Lower lobe of right lung (tissue), 2 donors: Measurements from ENCODE around the gene SLC39A7. TPM values are rescaled to one million over a fixed set of nuclear protein-coding genes. Genes with fewer than 3 reads are reported as not detected.

ENCODE experiments used
- ATAC-seq, 2 donors: fragments of 200-7000 bp; cut with Tn5 transposase; one replicate each; pipeline ENCODE4 v1.9.1; 2020 to 2022; ENCODE audit warnings: mild to moderate bottlenecking in 2 of 2, moderate library complexity in 2 of 2
- DNase-seq: peaks from one replicate; pipeline ENCODE4 v3.0.0-alpha.2; 2020
- H3K27ac ChIP-seq: fragments of 200-600 bp; one replicate; pipeline ENCODE4 v1.8.0; 2022
- H3K27me3 ChIP-seq: fragments of 200-600 bp; one replicate; pipeline ENCODE4 v1.8.0; 2022; ENCODE audit warnings: low read depth
- H3K36me3 ChIP-seq: fragments of 200-600 bp; one replicate; pipeline ENCODE4 v1.8.0; 2022; ENCODE audit warnings: mild to moderate bottlenecking
- H3K4me1 ChIP-seq: fragments of 200-600 bp; one replicate; pipeline ENCODE4 v1.8.0; 2022
- H3K4me3 ChIP-seq: fragments of 200-600 bp; one replicate; pipeline ENCODE4 v1.8.0; 2022; ENCODE audit warnings: mild to moderate bottlenecking
- H3K9me3 ChIP-seq: fragments of 200-600 bp; one replicate; pipeline ENCODE4 v1.8.0; 2022
- CTCF ChIP-seq: fragments of 200-600 bp; IDR thresholded peaks from one replicate; pipeline ENCODE4 v1.8.0; 2022; ENCODE audit warnings: antibody characterized with exemption, mild to moderate bottlenecking
- intact Hi-C: fragments of 100-400 bp; cut with DNase I; formaldehyde crosslinking; loops from one replicate; pipeline ENCODE4 v1.11.0; 2022
- total RNA-seq: library from RNA; stranded (reverse); fragmentation: NEBNext Ultra II Directional; extraction: Animal tissue kit (Norgen Biotek cat#: 25700); gene quantifications from one replicate; pipeline ENCODE4 v1.2.1, GENCODE V29; 2021
- donor health status: DM: no; HTN: yes; CAD: no; lungs with severe emphysema.

SLC39A7 gene
- total RNA-seq, 1 donor from 2014 or later: 76.0 TPM

- ATAC-seq (no peak), DNase-seq (no peak)
- Histone ChIP-seq H3K27me3 (no peaks in the 10 kb centered on the region), H3K4me1 (peaks cover 55% of the 10 kb centered on the region), H3K9me3 (no peaks in the 10 kb centered on the region), H3K27ac (no peak overlapping the region), H3K36me3 (peaks cover 19% of the 10 kb centered on the region), H3K4me3 (peak overlapping the region; percentile 80)
- TF ChIP-seq CTCF: no peak
- intact Hi-C loops: no loop called here
Observed at GRCh38 chr6:33204165-33204414, 3.4 kb downstream of the SLC39A7 start.

- peak within 1 kb of the TSS; percentile 80 for H3K4me3 ChIP-seq
- H3K9me3 ChIP-seq: no peaks in the 10 kb centered on the region
- no peaks in the 10 kb centered on the region for H3K27me3 ChIP-seq
- ATAC-seq: peak; percentile 78 to 81
- DNase-seq: peak; percentile 97
- intact Hi-C loops: no loop called here
- peak within 1 kb of the TSS; percentile 77 for H3K27ac ChIP-seq
- peaks cover 22% of the 10 kb centered on the region for H3K36me3 ChIP-seq
- H3K4me1 ChIP-seq: peaks cover 53% of the 10 kb centered on the region
- no peak for TF ChIP-seq CTCF
Observed at GRCh38 chr6:33204415-33205190, 3.9 kb downstream of the SLC39A7 start, which contains the start of gene HSD17B8. HSD17B8 (plus strand) TSS chr6:33204655; CDS start chr6:33204669, 14 bp downstream.

- intact Hi-C loops: no loop called here
Observed at GRCh38 chr6:33205191-33206026, 4.7 kb downstream of the SLC39A7 start.

GRCh38 chr6:33206027-33206863 is 5.6 kb downstream of the SLC39A7 start:
- Histone ChIP-seq H3K4me1 (peaks cover 53% of the 10 kb centered on the region), H3K9me3 (no peaks in the 10 kb centered on the region), H3K36me3 (peaks cover 36% of the 10 kb centered on the region), H3K4me3 (no peak overlapping the region), H3K27me3 (no peaks in the 10 kb centered on the region), H3K27ac (no peak overlapping the region)
- no peak for DNase-seq
- intact Hi-C loops: no loop called here
- TF ChIP-seq CTCF: no peak
- no peak for ATAC-seq

More at GRCh38 chr6:33205191-33206026, 4.7 kb downstream of the SLC39A7 start:
- Histone ChIP-seq H3K27ac (peak overlapping the region; percentile 77), H3K4me3 (peak overlapping the region; percentile 80), H3K9me3 (no peaks in the 10 kb centered on the region), H3K36me3 (peaks cover 30% of the 10 kb centered on the region), H3K27me3 (no peaks in the 10 kb centered on the region), H3K4me1 (peaks cover 53% of the 10 kb centered on the region)
- no peak for ATAC-seq
- no peak for TF ChIP-seq CTCF
- no peak for DNase-seq

- peaks cover 35% of the 10 kb centered on the region for H3K36me3 ChIP-seq
- intact Hi-C loops: no loop called here
- H3K9me3 ChIP-seq: no peaks in the 10 kb centered on the region
- no peak for DNase-seq
- no peak for TF ChIP-seq CTCF
- peak overlapping the region; percentile 83 for H3K4me3 ChIP-seq
- peaks cover 45% of the 10 kb centered on the region for H3K4me1 ChIP-seq
- H3K27ac ChIP-seq: peak overlapping the region; percentile 95
- ATAC-seq: no peak
- no peaks in the 10 kb centered on the region for H3K27me3 ChIP-seq
Observed at GRCh38 chr6:33206864-33207551, 6.3 kb downstream of the SLC39A7 start.
